ENCODE results near the gene FGF9.

FGF9 gene

GRCh38 chr13:21719463-21719862 is 48.6 kb downstream of the FGF9 start:
- no peak for DNase-seq

DNA sequence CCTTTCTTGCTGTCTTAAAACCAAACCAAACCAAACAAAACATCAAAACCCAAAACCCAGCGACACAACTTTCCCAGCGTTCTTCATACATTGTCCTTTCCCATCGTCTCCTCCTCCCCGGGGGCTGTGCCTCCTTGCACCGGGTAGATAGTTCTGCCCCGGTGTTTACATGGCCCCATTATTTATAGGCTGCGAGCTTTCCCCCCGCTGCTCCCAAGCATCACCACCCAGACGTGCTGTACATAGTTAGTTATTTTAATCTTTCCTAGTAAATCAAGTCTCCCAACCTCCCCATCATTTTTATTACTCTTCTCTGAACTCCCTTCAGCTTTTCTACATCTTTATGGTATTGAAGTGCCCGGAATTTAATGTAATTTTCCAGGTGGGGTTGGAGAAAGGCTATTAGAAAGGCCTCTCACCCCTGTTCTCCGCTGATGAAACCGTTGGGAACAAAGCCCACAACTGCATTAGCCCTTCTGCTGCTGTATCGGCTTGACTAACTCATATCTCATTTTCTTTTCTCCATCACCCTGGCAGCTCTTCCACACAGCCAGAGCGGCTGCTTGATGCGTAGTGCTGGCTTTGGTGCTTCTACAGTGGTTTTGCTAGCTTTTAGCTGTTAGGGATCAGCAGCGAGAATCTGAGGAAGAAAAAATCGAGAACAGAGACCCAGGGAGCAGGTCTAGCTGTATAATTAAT is 53.1 kb downstream of the FGF9 start:
- DNase-seq = no peak

DNA sequence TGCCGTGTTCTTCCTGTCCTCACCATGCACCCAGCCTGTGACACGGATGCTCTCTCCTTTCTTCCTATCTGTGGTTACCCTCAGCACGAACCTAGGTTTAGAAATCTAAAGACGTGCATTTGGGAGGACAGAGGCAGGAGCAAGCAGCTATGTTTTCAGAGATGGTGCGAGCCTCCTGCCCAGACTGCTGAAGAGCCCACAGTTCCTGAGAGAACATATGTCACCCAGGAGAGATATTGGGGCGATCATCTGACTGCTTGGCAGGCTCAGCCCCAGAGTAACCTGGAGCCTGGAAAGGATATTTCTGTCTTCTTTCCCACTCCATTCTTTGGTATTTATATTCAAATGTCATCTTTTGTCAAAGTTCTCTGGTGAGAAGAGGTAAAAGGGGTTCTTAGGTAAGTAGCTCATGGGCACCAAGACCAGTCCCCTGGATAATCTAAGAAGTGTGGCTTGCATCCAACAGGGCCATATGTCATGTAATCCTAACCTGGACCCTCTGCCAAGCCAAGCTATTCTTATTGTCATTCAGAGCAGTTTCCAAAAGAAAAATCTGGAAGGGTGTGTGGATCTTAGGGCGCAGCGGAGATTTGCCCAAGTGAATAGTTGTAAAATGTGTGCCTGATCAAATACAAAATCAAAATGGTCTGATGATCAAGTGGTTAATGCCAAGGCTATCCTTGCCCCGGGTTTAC is 59.5 kb downstream of the FGF9 start:
- no peak for DNase-seq

DNA sequence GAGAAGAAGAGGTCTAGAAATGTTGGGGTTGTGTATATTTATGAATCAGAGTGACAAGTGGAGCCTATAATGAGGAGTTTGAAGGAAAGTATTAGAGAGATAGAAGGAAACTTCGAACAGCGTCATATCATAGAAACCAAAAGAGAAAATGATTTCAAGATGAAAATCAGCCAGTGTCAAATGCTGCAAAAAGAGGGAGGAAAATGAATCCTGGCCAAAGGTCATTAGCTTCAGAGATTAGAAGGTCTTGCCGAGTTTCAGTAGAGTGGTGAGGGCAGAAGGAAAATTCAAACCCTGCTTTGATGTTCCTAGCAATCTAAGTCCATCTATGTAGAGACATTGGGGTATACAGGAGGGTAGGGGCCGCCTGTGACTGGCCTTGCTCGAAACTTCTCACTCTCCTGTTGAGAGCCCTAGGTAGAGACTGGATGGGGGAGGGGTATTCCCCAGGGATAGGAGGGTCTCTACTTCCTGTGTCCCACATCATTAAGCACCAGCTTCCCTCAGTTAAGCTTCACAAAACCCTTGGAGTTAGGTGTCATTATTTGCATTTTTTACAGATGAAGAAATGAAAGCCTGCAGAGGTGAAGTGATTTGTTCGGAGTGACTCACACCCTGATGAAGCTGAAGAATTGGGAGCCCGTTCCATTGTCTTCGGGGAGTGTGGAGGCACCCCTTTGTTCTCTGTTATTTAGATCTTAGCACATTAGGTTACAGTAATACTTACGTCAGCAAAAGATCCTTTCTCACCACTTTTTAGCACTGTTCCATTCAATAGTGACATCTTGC is 62.8 kb downstream of the FGF9 start:
- no peak for DNase-seq

DNA sequence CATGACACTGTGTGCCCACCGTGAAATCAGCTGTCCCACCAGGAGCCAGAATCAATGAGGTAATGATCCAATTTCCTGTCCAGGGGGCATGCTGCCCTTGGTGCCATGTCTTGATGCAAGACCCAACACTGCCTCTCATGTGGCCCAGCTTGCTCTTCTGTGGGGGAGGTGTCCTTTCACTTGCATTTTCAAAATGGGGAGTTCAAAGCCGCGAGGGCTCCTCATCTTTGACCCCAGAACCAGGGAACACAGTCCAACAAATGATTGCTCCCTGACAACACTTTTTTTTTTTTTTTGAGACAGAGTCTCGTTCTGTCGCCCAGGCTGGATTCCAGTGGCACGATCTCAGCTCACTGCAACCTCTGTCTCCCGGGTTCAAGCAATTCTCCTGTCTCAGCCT is 64.1 kb downstream of the FGF9 start:
- no peak for DNase-seq

- no peak for DNase-seq
Observed at GRCh38 chr13:21735701-21736401, 65.0 kb downstream of the FGF9 start.

GRCh38 chr13:21736926-21737325 is 66.1 kb downstream of the FGF9 start:
- no peak for DNase-seq

GRCh38 chr13:21738630-21739029 is 67.8 kb downstream of the FGF9 start:
- no peak for DNase-seq

DNA sequence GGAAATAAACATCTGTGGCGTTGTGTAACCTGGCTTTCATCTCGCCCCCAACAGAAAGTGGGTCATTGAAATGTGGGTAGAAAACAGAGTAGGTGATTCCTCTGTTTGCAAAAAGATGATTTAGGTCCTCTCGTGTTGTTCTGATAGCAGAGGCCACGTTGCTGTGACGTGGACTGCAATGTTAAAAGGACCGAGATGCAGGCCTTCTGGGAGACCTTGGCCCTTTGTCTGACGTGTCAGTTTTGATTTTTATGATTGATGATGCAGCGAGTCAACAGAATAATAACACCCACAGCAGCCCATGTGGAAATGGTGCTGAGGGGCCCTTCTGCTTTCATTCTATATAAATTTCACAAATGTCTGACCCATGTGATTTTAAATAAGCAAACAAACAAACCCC is 68.9 kb downstream of the FGF9 start:
- DNase-seq = no peak

GRCh38 chr13:21741396-21741979 is 70.6 kb downstream of the FGF9 start:
- DNase-seq = no peak

DNA sequence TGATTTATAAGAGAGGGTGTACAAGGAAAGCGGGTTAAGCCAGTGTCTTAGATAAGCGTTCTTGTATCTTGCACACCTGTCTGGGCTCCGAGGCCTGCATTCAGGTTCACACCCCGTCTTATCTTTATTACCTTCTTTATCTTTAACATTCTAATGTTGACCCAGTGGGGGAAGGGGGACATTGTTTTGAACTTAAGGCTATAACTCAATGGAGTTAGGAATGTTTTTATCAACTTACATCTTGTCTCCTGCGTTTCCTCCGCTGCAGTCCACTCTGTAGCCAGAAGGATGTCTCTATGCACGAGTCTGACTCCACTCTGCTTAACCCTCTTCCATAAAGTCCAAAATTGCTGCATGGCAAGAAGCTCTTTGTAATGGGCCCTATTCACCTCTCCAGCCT is 71.2 kb downstream of the FGF9 start:
- DNase-seq = no peak

DNA sequence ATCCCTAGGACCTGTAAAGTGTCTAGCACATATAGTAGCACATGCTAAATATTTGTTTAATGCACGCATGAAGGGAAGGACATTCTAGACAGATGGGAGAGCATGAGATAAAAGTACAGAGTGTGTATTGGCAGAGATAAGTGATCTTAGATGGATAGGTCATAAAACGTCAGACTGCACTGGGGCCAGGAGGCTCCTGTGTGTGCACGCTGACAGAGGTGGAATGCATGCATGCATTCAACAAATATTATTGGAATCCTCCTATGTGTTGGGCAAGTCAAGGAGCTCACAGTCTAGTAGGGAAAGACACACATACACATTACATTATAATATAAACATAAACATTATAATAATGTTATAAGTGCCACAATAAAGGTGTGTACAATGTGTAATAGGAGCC is 73.3 kb downstream of the FGF9 start:
- no peak for DNase-seq

DNA sequence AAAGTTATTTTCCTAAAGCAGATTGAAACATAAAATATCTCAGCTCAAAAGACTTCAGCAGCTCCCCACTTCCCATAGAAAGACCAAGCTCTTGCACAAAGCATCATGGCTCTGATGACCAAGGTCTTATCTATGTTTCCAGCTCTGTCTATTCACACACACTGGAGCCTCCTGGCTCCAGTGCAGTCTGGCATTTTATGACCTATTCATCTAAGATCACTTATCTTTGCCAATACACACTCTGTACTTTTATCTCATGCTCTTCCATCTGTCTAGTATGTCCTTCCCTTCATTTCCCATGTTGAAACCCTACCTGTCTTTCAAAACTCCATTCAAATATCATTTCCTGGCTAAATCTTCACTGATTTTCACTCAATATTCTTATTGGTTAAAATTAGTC is 74.4 kb downstream of the FGF9 start:
- no peak for DNase-seq

DNA sequence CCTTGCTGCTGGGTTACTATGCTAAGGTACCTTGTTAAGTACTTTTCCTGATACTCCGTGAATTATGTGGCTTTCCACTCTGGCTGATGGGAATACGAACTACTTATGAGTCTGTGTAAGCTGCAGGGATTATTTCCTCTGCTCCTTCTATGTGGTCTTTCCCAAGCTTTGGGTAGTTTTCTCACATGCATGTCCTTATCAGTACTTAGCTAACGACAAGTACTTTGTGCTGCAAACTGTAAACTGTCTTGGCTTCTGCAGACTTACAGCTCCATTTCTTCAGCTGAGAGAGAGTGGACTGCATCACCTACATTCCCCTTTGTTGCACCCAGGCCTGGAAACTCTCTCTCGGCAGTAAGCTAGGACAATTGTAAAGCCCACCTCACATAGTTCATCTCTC is 76.6 kb downstream of the FGF9 start:
- no peak for DNase-seq

DNA sequence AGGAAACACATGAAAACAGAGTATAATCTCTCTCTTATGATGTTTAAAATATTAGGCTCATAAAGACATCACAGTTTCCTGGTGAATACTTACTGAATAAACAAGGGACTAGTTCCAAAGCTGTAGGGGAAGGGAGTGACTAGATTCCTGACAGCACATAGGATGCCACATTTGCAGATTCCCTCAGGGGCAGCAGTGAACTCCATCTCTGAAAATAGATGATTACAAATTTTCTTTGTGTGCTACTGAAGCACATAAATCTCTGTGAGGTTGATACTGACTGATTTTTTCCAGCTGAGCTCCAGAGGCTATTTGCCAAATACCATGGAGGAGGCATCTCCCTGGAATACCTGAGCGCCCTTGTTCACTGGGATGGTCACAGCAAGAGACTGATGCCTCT is 77.3 kb downstream of the FGF9 start:
- DNase-seq = no peak

- no peak for DNase-seq
Observed at GRCh38 chr13:21749410-21749809, 78.5 kb downstream of the FGF9 start.

GRCh38 chr13:21752501-21752900 is 81.6 kb downstream of the FGF9 start:
- DNase-seq = no peak

- DNase-seq = no peak
Observed at GRCh38 chr13:21753117-21753729, 82.3 kb downstream of the FGF9 start.
